ENCODE results near the gene ZNF500. TPM values are rescaled to one million over a fixed set of nuclear protein-coding genes. Genes with fewer than 3 reads are reported as not detected.

The ZNF500 gene
- 10.9 and 13.9 TPM in 2 replicates for total RNA-seq

GRCh38 chr16:4766875-4767628, at the start of gene ZNF500:
ZNF500 (minus strand) TSS chr16:4767162; CDS start chr16:4765978, 1,184 bp downstream.

GRCh38 chr16:4801962-4802658, 35.1 kb upstream of the ZNF500 start, which contains the start of gene ROGDI:
ROGDI (minus strand) TSS chr16:4802633; CDS start chr16:4802571, 62 bp downstream.

GRCh38 chr16:4795181-4795827, 28.3 kb upstream of the ZNF500 start, which contains the start of gene SMIM22:
SMIM22 (plus strand) TSS chr16:4795369; CDS start chr16:4795735, 366 bp downstream.

GRCh38 chr16:4787627-4788482, 20.9 kb upstream of the ZNF500 start, which contains the start of gene SEPTIN12:
SEPTIN12 (minus strand) TSS chr16:4788345; CDS start chr16:4787645, 700 bp downstream.

GRCh38 chr16:4734063-4734729, 32.8 kb downstream of the ZNF500 start, which contains the start of the genes ANKS3 and DNAAF8:
ANKS3 (minus strand) TSS chr16:4734271; CDS start chr16:4730149, 4,122 bp downstream.
DNAAF8 (plus strand) TSS chr16:4734537; CDS start chr16:4736515, 1,978 bp downstream.

Other genes with a start within 250 kb of the ZNF500 start
- gene CDIP1, start 228.4 kb downstream of the ZNF500 start, total RNA-seq = 9.0 and 24.6 TPM in 2 replicates
- gene C16orf96, start 210.8 kb downstream of the ZNF500 start, total RNA-seq = 0.17 TPM in 1 of 2 replicates, not detected in the other
- gene UBALD1, start 152.3 kb downstream of the ZNF500 start, total RNA-seq = 7.1 and 8.6 TPM in 2 replicates
- 39.3 and 43.7 TPM in 2 replicates for gene MGRN1, start 142.3 kb downstream of the ZNF500 start, total RNA-seq
- 26.8 TPM in 2 replicates for gene NUDT16L1, start 73.6 kb downstream of the ZNF500 start, total RNA-seq
- 24.9 and 35.7 TPM in 2 replicates for gene ANKS3, start 32.9 kb downstream of the ZNF500 start, total RNA-seq
- gene DNAAF8, start 32.6 kb downstream of the ZNF500 start, total RNA-seq = 0.29 and 1.3 TPM in 2 replicates
- gene SEPTIN12, start 21.2 kb upstream of the ZNF500 start, total RNA-seq = not detected in 2 replicates
- gene SMIM22, start 28.2 kb upstream of the ZNF500 start, total RNA-seq = not detected in 2 replicates
- gene ROGDI, start 35.5 kb upstream of the ZNF500 start, total RNA-seq = 16.4 and 16.9 TPM in 2 replicates
- gene GLYR1, start 80.1 kb upstream of the ZNF500 start, total RNA-seq = 52.7 and 53.6 TPM in 2 replicates
- gene UBN1, start 80.3 kb upstream of the ZNF500 start, total RNA-seq = 24.0 and 31.3 TPM in 2 replicates
- gene PPL, start 170.0 kb upstream of the ZNF500 start, total RNA-seq = 51.5 and 105 TPM in 2 replicates
- gene SEC14L5, start 191.2 kb upstream of the ZNF500 start, total RNA-seq = 0.44 and 2.0 TPM in 2 replicates